Prostate gland (tissue), 2 donors: ENCODE measurements around the gene TRMT1. TPM values are rescaled to one million over a fixed set of nuclear protein-coding genes. Genes with fewer than 3 reads are reported as not detected.

Source experiments
- DNase-seq: peaks from one replicate; pipeline ENCODE4 v3.0.0-alpha.2; 2019; ENCODE audit warnings: low spot score
- H3K27ac ChIP-seq, 2 donors: fragments of 200-600 bp; sonication (generic); 2 replicates each; pipeline ENCODE4 v1.5.1; 2017 to 2019
- H3K27me3 ChIP-seq: fragments of 200-600 bp; sonication (generic); replicated peaks from 2 replicates; pipeline ENCODE4 v1.5.1; 2019; ENCODE audit not compliant: insufficient read depth
- H3K36me3 ChIP-seq, 2 donors: fragments of 200-600 bp; sonication (generic); 1 replicate in 1 of 2; 2 replicates in 1 of 2; pipeline versions ENCODE4 v1.5.1 to v1.8.1; 2017 to 2019
- H3K4me1 ChIP-seq: fragments of 200-600 bp; sonication (generic); replicated peaks from 2 replicates; pipeline ENCODE4 v1.5.1; 2019
- H3K4me3 ChIP-seq, 2 donors: fragments of 200-600 bp; sonication (generic); 2 replicates each; pipeline ENCODE4 v1.5.1; 2017 to 2019
- H3K9me3 ChIP-seq: fragments of 200-600 bp; sonication (generic); 2 replicates; pipeline ENCODE4 v1.5.1; 2017
- POLR2A ChIP-seq: fragments of 450-650 bp; IDR thresholded peaks from one replicate; pipeline ENCODE4 v1.6.1; 2016; ENCODE audit warnings: antibody characterized with exemption, mild to moderate bottlenecking
- POLR2AphosphoS5 ChIP-seq: sonication (generic); formaldehyde crosslinking; IDR thresholded peaks from one replicate; pipeline ENCODE4 v1.6.1; 2017; ENCODE audit warnings: antibody characterized with exemption
- WGBS: methylation state at CpG from one replicate; pipeline ENCODE4 v1.1.5; 2018; 5-methylcytosine and 5-hydroxymethylcytosine counted together
- intact Hi-C: fragments of 100-400 bp; cut with DNase I; formaldehyde crosslinking; loops from one replicate; pipeline ENCODE4 v1.14.2; 2022
- total RNA-seq, 2 donors: library from RNA; depleted of rRNA; stranded (reverse); fragments of >200 nt; gene quantifications; one replicate each; pipeline ENCODE4 v1.1.0, GENCODE V29; 2016
- TF ChIP-seq, protein P1 (sequence below), 4 experiments: fragments of 200-600 bp in 2 of 4; fragments of 450-650 bp in 2 of 4; sonication (generic) in 2 of 4; IDR thresholded peaks; 1 replicate in 3 of 4; 2 replicates in 1 of 4; pipeline ENCODE4 v1.5.1; 2016 to 2019; ENCODE audit warnings: antibody characterized with exemption in 4 of 4, mild to moderate bottlenecking in 2 of 4, moderate library complexity in 2 of 4

TRMT1 gene
- total RNA-seq, 2 donors from 2014 or later, result 23.3 to 55.4 TPM

DNA sequence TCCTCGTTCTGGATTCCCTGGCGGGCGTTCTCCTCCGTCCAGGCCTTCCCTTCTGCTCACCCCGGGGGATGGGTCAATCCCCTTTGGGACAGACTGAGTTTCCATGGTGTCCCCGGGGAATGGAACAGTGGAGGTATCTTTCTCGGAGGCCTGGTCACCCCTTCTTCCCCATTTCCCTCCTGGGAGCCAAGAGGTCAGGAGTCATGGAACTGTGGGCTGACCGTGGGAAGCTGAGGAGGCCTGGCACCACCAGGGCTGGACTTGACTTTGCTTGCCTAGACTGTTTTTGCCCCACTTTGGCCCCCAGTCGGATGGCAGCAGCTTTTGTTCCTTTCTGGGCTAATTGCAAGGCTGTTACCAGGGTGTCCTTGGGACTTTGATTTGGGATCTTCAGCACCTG lies 3.5 kb upstream of the TRMT1 start:
- Histone ChIP-seq H3K27ac (no peak overlapping the region), H3K4me3 (no peak overlapping the region), H3K9me3 (no peaks in the 10 kb centered on the region), H3K27me3 (no peaks in the 10 kb centered on the region), H3K36me3 (no peaks in the 10 kb centered on the region), H3K4me1 (peaks cover 11% of the 10 kb centered on the region)
- intact Hi-C loops, result no loop called here
- TF ChIP-seq, protein P1, sequence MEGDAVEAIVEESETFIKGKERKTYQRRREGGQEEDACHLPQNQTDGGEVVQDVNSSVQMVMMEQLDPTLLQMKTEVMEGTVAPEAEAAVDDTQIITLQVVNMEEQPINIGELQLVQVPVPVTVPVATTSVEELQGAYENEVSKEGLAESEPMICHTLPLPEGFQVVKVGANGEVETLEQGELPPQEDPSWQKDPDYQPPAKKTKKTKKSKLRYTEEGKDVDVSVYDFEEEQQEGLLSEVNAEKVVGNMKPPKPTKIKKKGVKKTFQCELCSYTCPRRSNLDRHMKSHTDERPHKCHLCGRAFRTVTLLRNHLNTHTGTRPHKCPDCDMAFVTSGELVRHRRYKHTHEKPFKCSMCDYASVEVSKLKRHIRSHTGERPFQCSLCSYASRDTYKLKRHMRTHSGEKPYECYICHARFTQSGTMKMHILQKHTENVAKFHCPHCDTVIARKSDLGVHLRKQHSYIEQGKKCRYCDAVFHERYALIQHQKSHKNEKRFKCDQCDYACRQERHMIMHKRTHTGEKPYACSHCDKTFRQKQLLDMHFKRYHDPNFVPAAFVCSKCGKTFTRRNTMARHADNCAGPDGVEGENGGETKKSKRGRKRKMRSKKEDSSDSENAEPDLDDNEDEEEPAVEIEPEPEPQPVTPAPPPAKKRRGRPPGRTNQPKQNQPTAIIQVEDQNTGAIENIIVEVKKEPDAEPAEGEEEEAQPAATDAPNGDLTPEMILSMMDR (IDR thresholded peaks at IDR 0.05), result no peak
- TF ChIP-seq POLR2A (no peak), POLR2AphosphoS5 (no peak)
- no peak for DNase-seq
- WGBS, result 66% methylated on average over 9 of the region's 9 CpGs

GRCh38 chr19:13119627-13120026 lies 3.1 kb upstream of the TRMT1 start:
- Histone ChIP-seq H3K4me1 (peaks cover 11% of the 10 kb centered on the region), H3K36me3 (no peaks in the 10 kb centered on the region), H3K27ac (no peak overlapping the region), H3K4me3 (no peak overlapping the region), H3K9me3 (no peaks in the 10 kb centered on the region), H3K27me3 (no peaks in the 10 kb centered on the region)
- WGBS, result 67% methylated on average over 8 of the region's 8 CpGs
- intact Hi-C loops, result no loop called here
- TF ChIP-seq, protein P1 (IDR thresholded peaks at IDR 0.05), result no peak
- TF ChIP-seq POLR2A (no peak), POLR2AphosphoS5 (no peak)
- DNase-seq, result no peak

- H3K27ac ChIP-seq, result peak overlapping the region; percentile 46 to 62
- no peaks in the 10 kb centered on the region for H3K27me3 ChIP-seq
- H3K36me3 ChIP-seq, result no peaks in the 10 kb centered on the region
- H3K4me1 ChIP-seq, result peaks cover 11% of the 10 kb centered on the region
- peak; percentile 34 for DNase-seq
- TF ChIP-seq POLR2A (no peak), POLR2AphosphoS5 (no peak)
- TF ChIP-seq, protein P1 (IDR thresholded peaks at IDR 0.05), result no peak
- H3K9me3 ChIP-seq, result no peaks in the 10 kb centered on the region
- H3K4me3 ChIP-seq, result peak overlapping the region; percentile 90 to 94
- WGBS, result 1% methylated on average over 57 of the region's 57 CpGs
- intact Hi-C loops, result no loop called here
Measured at GRCh38 chr19:13118424-13119193, 2.1 kb upstream of the TRMT1 start.

DNA sequence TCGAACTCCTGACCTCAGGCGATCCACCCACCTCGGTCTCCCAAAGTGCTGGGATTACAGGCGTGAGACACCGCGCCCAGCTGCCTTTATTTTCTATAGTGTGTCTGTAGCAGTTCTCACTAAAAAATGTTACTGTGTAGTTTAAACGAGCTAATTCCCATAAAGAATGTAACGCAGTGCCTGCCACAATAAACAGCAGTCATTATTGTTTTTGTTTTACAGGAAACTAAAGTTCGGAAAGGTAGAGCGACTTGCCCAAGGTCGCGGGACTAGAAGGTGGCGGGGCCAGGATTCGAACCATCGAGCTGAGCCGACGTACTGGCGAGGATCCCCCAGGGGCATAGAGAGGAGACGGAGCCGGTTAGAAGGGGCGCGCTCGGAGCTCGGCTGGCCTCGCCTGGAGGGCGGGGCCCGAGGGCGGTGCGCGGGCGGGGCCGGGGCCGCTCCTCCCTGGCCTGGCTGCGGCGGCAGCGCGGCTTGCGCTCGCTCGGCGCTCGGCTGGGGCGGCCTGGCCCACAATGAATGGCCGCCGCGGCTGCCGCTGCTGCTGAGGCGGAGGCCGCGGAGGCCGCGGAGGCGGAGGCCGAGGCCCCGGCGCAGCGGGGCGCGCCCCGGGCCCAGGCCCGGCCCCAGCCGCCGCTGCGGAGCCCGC lies 1.4 kb upstream of the TRMT1 start, which contains the start of gene NACC1:
Gene NACC1, plus strand, starts transcription at position 493 of the 652 bp plus-strand sequence. CDS start 16,944 bp downstream, outside the sequence.
- Histone ChIP-seq H3K27ac (peak within 1 kb of the TSS; percentile 69 to 71), H3K27me3 (no peaks in the 10 kb centered on the region), H3K4me3 (peak within 1 kb of the TSS; percentile 90 to 94), H3K4me1 (peaks cover 11% of the 10 kb centered on the region), H3K9me3 (no peaks in the 10 kb centered on the region), H3K36me3 (no peaks in the 10 kb centered on the region)
- peak; percentile 85 for DNase-seq
- TF ChIP-seq POLR2A, result no peak
- TF ChIP-seq, protein P1 (IDR thresholded peaks at IDR 0.05), result peak in 1 of 4 experiments; percentile 7
- peak; percentile 64 for TF ChIP-seq POLR2AphosphoS5
- intact Hi-C loops, result no loop called here
- WGBS, result 3% methylated on average over 47 of the region's 65 CpGs
